AG04449 (cell line): ENCODE results near the gene SYTL5.

ENCODE experiments used
- CTCF ChIA-PET: fragments of 350-600 bp; formaldehyde crosslinking; extraction: SDS; loops from one replicate; lab custom pipeline; 2021; ENCODE audit warnings: antibody characterized with exemption; lab: Yijun Ruan, JAX
- POLR2A ChIA-PET: fragments of 400-600, 350-600 bp; formaldehyde crosslinking; extraction: SDS; loops from one replicate; lab custom pipeline; 2020; ENCODE audit warnings: antibody characterized with exemption, inconsistent platforms; lab: Yijun Ruan, JAX
- DNase-seq: peaks from one replicate; pipeline ENCODE4 v3.0.0-alpha.2; 2010; ENCODE audit warnings: low read depth, low spot score
- H3K4me3 ChIP-seq: 2 replicates; pipeline ENCODE4 v1.5.1; 2011; ENCODE audit warnings: low read depth, mild to moderate bottlenecking, control low read depth, low read length
- TF ChIP-seq, protein P1 (sequence below): IDR thresholded peaks from one replicate; pipeline ENCODE4 v1.5.1; 2011; ENCODE audit warnings: mild to moderate bottlenecking, moderate library complexity, low read length, control low read depth, inconsistent platforms; ENCODE audit not compliant: insufficient read depth; ENCODE audit errors: missing control alignments

Gene SYTL5

DNA sequence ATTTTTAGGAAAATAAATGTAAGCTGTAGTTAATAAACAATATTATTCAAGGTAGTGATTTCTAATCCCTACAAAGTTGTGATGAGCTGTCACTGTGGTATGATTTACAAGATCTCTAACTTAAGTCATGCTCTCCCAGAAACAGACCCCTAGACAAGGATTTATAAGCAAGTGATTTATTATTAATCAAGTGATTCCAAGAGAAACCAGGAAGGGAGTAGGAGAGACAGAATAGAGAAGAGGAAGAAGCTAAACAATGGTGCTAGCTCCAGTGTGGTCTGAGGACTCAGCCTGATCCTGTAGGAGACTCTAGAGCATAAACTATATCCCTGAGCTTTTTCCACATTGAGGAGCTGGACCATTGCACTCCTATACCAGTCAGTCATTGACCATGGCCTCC is 73.1 kb downstream of the SYTL5 start:
- POLR2A ChIA-PET, result no interaction called here
- no peak for DNase-seq
- CTCF ChIA-PET, result no interaction called here
- TF ChIP-seq, protein P1, sequence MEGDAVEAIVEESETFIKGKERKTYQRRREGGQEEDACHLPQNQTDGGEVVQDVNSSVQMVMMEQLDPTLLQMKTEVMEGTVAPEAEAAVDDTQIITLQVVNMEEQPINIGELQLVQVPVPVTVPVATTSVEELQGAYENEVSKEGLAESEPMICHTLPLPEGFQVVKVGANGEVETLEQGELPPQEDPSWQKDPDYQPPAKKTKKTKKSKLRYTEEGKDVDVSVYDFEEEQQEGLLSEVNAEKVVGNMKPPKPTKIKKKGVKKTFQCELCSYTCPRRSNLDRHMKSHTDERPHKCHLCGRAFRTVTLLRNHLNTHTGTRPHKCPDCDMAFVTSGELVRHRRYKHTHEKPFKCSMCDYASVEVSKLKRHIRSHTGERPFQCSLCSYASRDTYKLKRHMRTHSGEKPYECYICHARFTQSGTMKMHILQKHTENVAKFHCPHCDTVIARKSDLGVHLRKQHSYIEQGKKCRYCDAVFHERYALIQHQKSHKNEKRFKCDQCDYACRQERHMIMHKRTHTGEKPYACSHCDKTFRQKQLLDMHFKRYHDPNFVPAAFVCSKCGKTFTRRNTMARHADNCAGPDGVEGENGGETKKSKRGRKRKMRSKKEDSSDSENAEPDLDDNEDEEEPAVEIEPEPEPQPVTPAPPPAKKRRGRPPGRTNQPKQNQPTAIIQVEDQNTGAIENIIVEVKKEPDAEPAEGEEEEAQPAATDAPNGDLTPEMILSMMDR, result no peak
- no peak overlapping the region for H3K4me3 ChIP-seq

DNA sequence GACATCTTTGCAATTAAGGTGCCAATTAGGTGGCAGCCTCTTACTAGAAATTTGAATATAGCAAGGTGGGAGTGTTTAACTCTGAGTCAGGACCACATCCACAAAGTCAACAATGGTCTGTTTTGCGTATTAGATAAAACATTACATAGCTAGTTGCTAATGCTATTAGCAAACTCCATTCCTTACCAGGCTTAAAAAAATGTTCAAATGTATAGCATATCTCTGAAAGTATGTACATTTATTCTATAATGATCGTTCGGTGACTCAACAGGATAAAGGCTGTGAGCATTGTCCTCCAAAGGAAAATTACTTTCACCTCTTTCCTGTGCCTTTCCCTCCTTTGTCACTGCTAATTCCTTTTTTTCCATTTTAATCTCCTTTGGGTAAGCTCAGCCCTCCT is 74.5 kb downstream of the SYTL5 start:
- ChIA-PET POLR2A (no interaction called here), CTCF (no interaction called here)
- DNase-seq, result no peak
- no peak overlapping the region for H3K4me3 ChIP-seq
- TF ChIP-seq, protein P1, result no peak

DNA sequence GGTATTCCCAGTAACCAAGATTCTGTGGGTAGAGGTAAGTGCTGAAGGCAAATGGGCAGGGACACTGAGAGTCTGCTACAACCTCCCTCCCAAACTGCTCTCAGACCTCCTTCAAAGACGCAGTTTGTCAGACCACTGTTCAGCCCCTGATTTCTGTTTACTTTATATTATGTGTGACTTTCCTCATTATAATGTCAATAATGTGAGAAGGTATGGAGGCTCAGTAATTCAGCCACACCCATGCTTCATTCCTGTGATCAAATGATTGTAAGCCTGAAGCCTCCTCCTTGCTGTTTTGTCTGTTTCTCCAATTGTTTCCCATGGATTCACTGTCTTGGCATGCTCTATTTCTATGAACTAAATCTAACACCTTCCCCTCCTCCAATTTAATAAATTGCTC is 75.6 kb downstream of the SYTL5 start:
- DNase-seq, result no peak
- CTCF ChIA-PET, result no interaction called here
- POLR2A ChIA-PET, result no interaction called here
- TF ChIP-seq, protein P1, result no peak
- no peak overlapping the region for H3K4me3 ChIP-seq

DNA sequence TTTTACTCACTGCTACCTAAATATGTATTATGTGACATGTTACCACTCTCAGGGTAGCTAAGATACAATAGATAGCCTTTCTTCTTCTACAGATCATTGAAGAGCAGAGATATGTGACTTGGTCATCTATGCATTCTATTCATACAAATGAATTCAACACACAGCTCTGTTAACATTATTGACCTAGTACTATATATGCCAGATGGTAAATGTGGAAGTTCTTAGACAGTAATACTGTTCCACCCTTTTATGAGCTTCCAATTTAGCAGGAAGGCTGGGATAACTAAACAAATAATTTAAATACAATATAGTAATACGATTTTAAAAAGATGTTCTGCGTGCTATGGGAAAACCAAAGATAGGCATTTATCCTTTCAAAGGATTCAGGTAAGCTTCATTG is 76.0 kb downstream of the SYTL5 start:
- no peak for DNase-seq
- TF ChIP-seq, protein P1, result no peak
- CTCF ChIA-PET, result no interaction called here
- no peak overlapping the region for H3K4me3 ChIP-seq
- POLR2A ChIA-PET, result no interaction called here

DNA sequence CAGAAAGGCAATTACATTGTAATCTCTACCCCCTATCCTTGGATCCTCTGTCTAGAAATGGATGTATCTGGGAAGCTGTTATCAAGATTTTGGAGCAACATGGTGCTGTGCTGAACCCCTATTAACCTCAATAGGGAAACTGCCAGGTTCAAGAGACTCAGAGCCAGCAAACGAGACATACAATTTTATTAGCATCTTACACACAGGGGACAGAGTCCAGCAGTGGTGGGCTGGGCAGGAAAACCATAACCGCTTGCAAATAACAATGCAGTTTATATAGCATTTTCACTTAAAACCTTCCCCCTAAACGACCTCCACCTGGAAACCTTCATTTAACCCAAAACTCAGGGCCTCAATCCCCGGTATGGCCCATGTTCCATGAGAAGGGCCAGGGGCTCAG is 79.5 kb downstream of the SYTL5 start:
- CTCF ChIA-PET, result no interaction called here
- no peak overlapping the region for H3K4me3 ChIP-seq
- TF ChIP-seq, protein P1, result no peak
- POLR2A ChIA-PET, result no interaction called here
- no peak for DNase-seq

DNA sequence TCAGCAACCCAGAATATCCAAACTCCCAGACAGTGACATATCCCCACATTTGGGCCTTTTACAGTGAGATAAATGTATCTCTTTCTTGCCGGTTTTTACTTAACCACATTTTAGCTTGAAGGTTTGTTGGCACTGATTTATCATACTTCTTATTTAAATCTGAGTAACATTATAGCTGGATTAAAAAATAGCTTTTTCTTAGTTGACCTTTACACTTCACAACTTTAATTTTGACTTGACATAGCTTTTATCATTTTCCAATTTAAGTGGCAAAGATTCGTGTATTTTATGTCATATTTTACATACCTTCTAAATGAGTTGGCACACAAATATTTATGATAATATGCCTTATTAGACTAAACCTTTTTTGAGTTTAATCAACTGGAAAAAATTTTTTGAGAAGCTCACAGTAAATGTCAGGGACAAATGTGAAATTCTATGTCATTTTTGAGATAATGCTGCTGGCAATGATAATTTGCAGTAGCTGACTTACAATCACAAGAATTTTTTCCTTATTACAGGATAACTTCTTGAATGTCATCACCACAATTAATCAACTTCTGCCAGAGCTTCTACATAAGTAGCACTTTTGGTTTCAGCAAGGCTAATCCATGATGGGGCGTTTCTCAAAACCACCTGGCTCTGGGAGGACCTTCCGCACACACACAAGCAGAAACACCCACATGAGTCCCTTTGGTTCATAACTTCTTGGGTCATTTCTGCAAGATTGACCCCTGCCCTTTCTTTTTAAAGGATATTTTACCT is 80.3 kb downstream of the SYTL5 start:
- ChIA-PET POLR2A (no interaction called here), CTCF (no interaction called here)
- TF ChIP-seq, protein P1, result no peak
- DNase-seq, result no peak
- H3K4me3 ChIP-seq, result no peak overlapping the region
